HG03196 (cell line): ENCODE measurements around the gene PFDN1.

Source experiments
- ATAC-seq: cut with Tn5 transposase; IDR thresholded peaks from one replicate; pipeline ENCODE4 v1.9.1; 2021; ENCODE audit not compliant: unreplicated experiment

The PFDN1 gene

GRCh38 chr5:140329739-140330481 lies 27.0 kb upstream of the PFDN1 start:
- ATAC-seq, result no peak

GRCh38 chr5:140328036-140328764 lies 25.3 kb upstream of the PFDN1 start:
- ATAC-seq, result no peak

GRCh38 chr5:140327589-140327988 lies 24.7 kb upstream of the PFDN1 start:
- no peak for ATAC-seq

- ATAC-seq, result no peak
Observed at GRCh38 chr5:140325486-140325885, 22.6 kb upstream of the PFDN1 start.

GRCh38 chr5:140324617-140325241 lies 21.8 kb upstream of the PFDN1 start:
- ATAC-seq, result no peak

GRCh38 chr5:140324041-140324600 lies 21.2 kb upstream of the PFDN1 start:
- no peak for ATAC-seq

- ATAC-seq, result no peak
Observed at GRCh38 chr5:140322751-140323731, 20.1 kb upstream of the PFDN1 start.

- ATAC-seq, result no peak
Observed at GRCh38 chr5:140321796-140322195, 18.9 kb upstream of the PFDN1 start.

- no peak for ATAC-seq
Observed at GRCh38 chr5:140319833-140320232, 16.9 kb upstream of the PFDN1 start.

GRCh38 chr5:140318792-140319191 lies 15.9 kb upstream of the PFDN1 start:
- no peak for ATAC-seq

- no peak for ATAC-seq
Observed at GRCh38 chr5:140317859-140318258, 15.0 kb upstream of the PFDN1 start.

GRCh38 chr5:140312791-140313189 lies 9.9 kb upstream of the PFDN1 start:
- no peak for ATAC-seq

GRCh38 chr5:140312067-140312790 lies 9.3 kb upstream of the PFDN1 start:
- ATAC-seq, result no peak

GRCh38 chr5:140311011-140311467 lies 8.1 kb upstream of the PFDN1 start:
- no peak for ATAC-seq

- ATAC-seq, result no peak
Observed at GRCh38 chr5:140310434-140310833, 7.5 kb upstream of the PFDN1 start.

- no peak for ATAC-seq
Observed at GRCh38 chr5:140309706-140310249, 6.9 kb upstream of the PFDN1 start.

GRCh38 chr5:140305471-140305870 lies 2.6 kb upstream of the PFDN1 start:
- no peak for ATAC-seq

- no peak for ATAC-seq
Observed at GRCh38 chr5:140303966-140304365, 1.1 kb upstream of the PFDN1 start.

- ATAC-seq, result no peak
Observed at GRCh38 chr5:140301136-140301535, 1.8 kb downstream of the PFDN1 start.
